Liver (tissue), 9 donors: Measurements from ENCODE around the gene DVL1. TPM values are rescaled to one million over a fixed set of nuclear protein-coding genes. Genes with fewer than 3 reads are reported as not detected.

Experiments used
- DNase-seq: peaks from one replicate; pipeline ENCODE4 v3.0.0-alpha.2; 2017; ENCODE audit warnings: low spot score
- H3K27ac ChIP-seq, 2 donors: one replicate each; pipeline ENCODE4 v1.7.0; 2013; ENCODE audit warnings: inconsistent platforms in 2 of 2, low read length in 2 of 2, control low read depth in 1 of 2, low read depth in 1 of 2, mild to moderate bottlenecking in 1 of 2
- H3K27me3 ChIP-seq, 4 donors: one replicate each; pipeline versions ENCODE4 v1.6.1 to v1.7.0; 2013; ENCODE audit warnings: low read length in 3 of 4, inconsistent platforms in 1 of 4, mild to moderate bottlenecking in 1 of 4, moderate library complexity in 1 of 4; ENCODE audit not compliant: control insufficient read depth in 4 of 4, insufficient read depth in 4 of 4
- H3K36me3 ChIP-seq, 4 donors: one replicate each; pipeline versions ENCODE4 v1.6.1 to v1.7.0; 2013; ENCODE audit warnings: low read length in 3 of 4, mild to moderate bottlenecking in 3 of 4, low read depth in 1 of 4, moderate library complexity in 1 of 4; ENCODE audit not compliant: control insufficient read depth in 4 of 4, insufficient read depth in 3 of 4
- H3K4me1 ChIP-seq, 4 donors: one replicate each; pipeline versions ENCODE4 v1.6.1 to v1.7.0; 2013; ENCODE audit warnings: low read length in 3 of 4, mild to moderate bottlenecking in 3 of 4, moderate library complexity in 1 of 4; ENCODE audit not compliant: control insufficient read depth in 4 of 4, insufficient read depth in 4 of 4
- H3K4me3 ChIP-seq, 3 donors: one replicate each; pipeline versions ENCODE4 v1.6.1 to v1.7.0; 2013; ENCODE audit warnings: low read length in 3 of 3, control low read depth in 1 of 3, low read depth in 1 of 3, mild to moderate bottlenecking in 1 of 3
- H3K9ac ChIP-seq, 2 donors: one replicate each; pipeline ENCODE4 v1.7.0; 2013; ENCODE audit warnings: low read length in 2 of 2, mild to moderate bottlenecking in 2 of 2, moderate library complexity in 2 of 2, control low read depth in 1 of 2, low read depth in 1 of 2
- H3K9me3 ChIP-seq, 4 donors: one replicate each; pipeline versions ENCODE4 v1.6.1 to v1.7.0; 2013; ENCODE audit warnings: low read length in 3 of 4; ENCODE audit not compliant: control insufficient read depth in 4 of 4
- ATF3 ChIP-seq: IDR thresholded peaks from 2 replicates; pipeline ENCODE4 v1.6.1; 2016; ENCODE audit warnings: antibody characterized with exemption
- CTCF ChIP-seq: fragments of 150-350 bp; IDR thresholded peaks from 2 replicates; pipeline ENCODE4 v1.5.1; 2017; ENCODE audit warnings: improper control_type of control experiment, low read depth, low read length; ENCODE audit not compliant: missing input control
- EGR1 ChIP-seq, 2 donors: IDR thresholded peaks; 2 replicates each; pipeline ENCODE4 v1.6.1; 2016 to 2018; ENCODE audit warnings: antibody characterized with exemption in 2 of 2, low read depth in 2 of 2
- FOXA1 ChIP-seq: IDR thresholded peaks from 2 replicates; pipeline ENCODE4 v1.6.1; 2016; ENCODE audit warnings: antibody characterized with exemption
- FOXA2 ChIP-seq: IDR thresholded peaks from 2 replicates; pipeline ENCODE4 v1.6.1; 2016; ENCODE audit warnings: antibody characterized with exemption
- GABPA ChIP-seq, 2 donors: IDR thresholded peaks in 1 of 2; conservative IDR thresholded peaks in 1 of 2; 2 replicates each; pipeline ENCODE4 v1.6.1; 2016; ENCODE audit warnings: antibody characterized with exemption in 2 of 2, mild to moderate bottlenecking in 1 of 2, moderate library complexity in 1 of 2
- HNF4A ChIP-seq, 2 donors: conservative IDR thresholded peaks; 2 replicates each; pipeline ENCODE4 v1.6.1; 2016; ENCODE audit warnings: antibody characterized with exemption in 2 of 2, mild to moderate bottlenecking in 2 of 2
- HNF4G ChIP-seq: IDR thresholded peaks from 2 replicates; pipeline ENCODE4 v1.6.1; 2016; ENCODE audit warnings: antibody characterized with exemption
- JUND ChIP-seq, 2 donors: IDR thresholded peaks; 2 replicates each; pipeline ENCODE4 v1.6.1; 2016; ENCODE audit warnings: antibody characterized with exemption in 2 of 2
- MAX ChIP-seq: IDR thresholded peaks from 2 replicates; pipeline ENCODE4 v1.6.1; 2016; ENCODE audit warnings: antibody characterized with exemption
- NR2F2 ChIP-seq: IDR thresholded peaks from 2 replicates; pipeline ENCODE4 v1.6.1; 2016; ENCODE audit warnings: antibody characterized with exemption
- RAD21 ChIP-seq, 2 donors: IDR thresholded peaks; 2 replicates each; pipeline ENCODE4 v1.6.1; 2016; ENCODE audit warnings: antibody characterized with exemption in 2 of 2, mild to moderate bottlenecking in 2 of 2
- REST ChIP-seq: IDR thresholded peaks from 2 replicates; pipeline ENCODE4 v1.6.1; 2016; ENCODE audit warnings: antibody characterized with exemption, mild to moderate bottlenecking
- RXRA ChIP-seq, 2 donors: IDR thresholded peaks; 2 replicates each; pipeline ENCODE4 v1.6.1; 2017 to 2018; ENCODE audit warnings: antibody characterized with exemption in 2 of 2, mild to moderate bottlenecking in 1 of 2
- SP1 ChIP-seq: IDR thresholded peaks from 2 replicates; pipeline ENCODE4 v1.6.1; 2018; ENCODE audit warnings: antibody characterized with exemption, mild to moderate bottlenecking
- TAF1 ChIP-seq: conservative IDR thresholded peaks from 2 replicates; pipeline ENCODE4 v1.6.1; 2016; ENCODE audit warnings: antibody characterized with exemption, mild to moderate bottlenecking
- YY1 ChIP-seq: IDR thresholded peaks from 2 replicates; pipeline ENCODE4 v1.6.1; 2016; ENCODE audit warnings: antibody characterized with exemption, mild to moderate bottlenecking
- ZBTB33 ChIP-seq: IDR thresholded peaks from 2 replicates; pipeline ENCODE4 v1.6.1; 2016; ENCODE audit warnings: antibody characterized with exemption
- WGBS: extraction: QIAGEN DNeasy Blood & Tissue Kit; methylation state at CpG from one replicate; pipeline ENCODE4 v1.1.7; 2013; 5-methylcytosine and 5-hydroxymethylcytosine counted together
- polyA plus RNA-seq, 2 donors: library from polyadenylated mRNA; stranded (reverse) in 1 of 2; unstranded in 1 of 2; fragments of 200-250 nt in 1 of 2; fragments of >200 nt in 1 of 2; fragmentation: Nextera tagmentation in 1 of 2; extraction: Ambion mirVana in 1 of 2; gene quantifications; one replicate each; pipeline versions ENCODE4 v1.2.1 to v1.2.3, GENCODE V29; 2013 to 2015
- total RNA-seq, 2 donors: library from RNA; depleted of rRNA; stranded (reverse); fragments of >200 nt; gene quantifications; one replicate each; pipeline ENCODE4 v1.2.3, GENCODE V29; 2014
- donor health status: healthy.
- donor health status: healthy.
- donor health status: healthy.
- donor health status: healthy.
- donor health status: healthy.

DVL1 gene
- total and polyA plus RNA-seq, 4 donors = 5.7 to 41.2 (median 24.8) TPM

- Histone ChIP-seq H3K9me3 (no peaks in the 10 kb centered on the region), H3K27me3 (no peaks in the 10 kb centered on the region), H3K4me1 (no peaks in the 10 kb centered on the region), H3K9ac (no peak overlapping the region), H3K27ac (no peak overlapping the region), H3K36me3 (no peaks in the 10 kb centered on the region), H3K4me3 (no peak overlapping the region)
- TF ChIP-seq GABPA (IDR thresholded peaks at IDR 0.05 in 1 of 2, conservative IDR thresholded peaks at IDR 0.05 in 1 of 2) (no peak), REST (no peak), HNF4G (no peak), RXRA (IDR thresholded peaks at IDR 0.05) (no peak), MAX (no peak), CTCF (no peak), ZBTB33 (no peak), FOXA1 (no peak), SP1 (no peak), ATF3 (no peak), RAD21 (IDR thresholded peaks at IDR 0.05) (no peak), FOXA2 (no peak), YY1 (no peak), EGR1 (IDR thresholded peaks at IDR 0.05; ENCODE audit: low read depth in 2 of 2) (no peak), NR2F2 (no peak), TAF1 (no peak), HNF4A (conservative IDR thresholded peaks at IDR 0.05) (no peak), JUND (IDR thresholded peaks at IDR 0.05) (no peak)
- 79% methylated on average over 14 of the region's 14 CpGs for WGBS
- no peak for DNase-seq
Measured at GRCh38 chr1:1364266-1364665, 15.0 kb upstream of the DVL1 start.
